GM18526 (cell line): Measurements from ENCODE around the gene GUCY1B1.

Source experiments
- POLR2A ChIP-seq: IDR thresholded peaks from 3 replicates; pipeline ENCODE4 v1.6.1; 2011; ENCODE audit not compliant: insufficient read length; ENCODE audit errors: extremely low read depth

GUCY1B1 gene

GRCh38 chr4:155749041-155749440 lies 9.8 kb upstream of the GUCY1B1 start:
- TF ChIP-seq POLR2A: no peak

GRCh38 chr4:155751569-155751968 lies 7.3 kb upstream of the GUCY1B1 start:
- TF ChIP-seq POLR2A: no peak

GRCh38 chr4:155757745-155758265 lies 1.0 kb upstream of the GUCY1B1 start:
- no peak for TF ChIP-seq POLR2A

GRCh38 chr4:155759372-155760252 lies 791 bp downstream of the GUCY1B1 start:
- TF ChIP-seq POLR2A: no peak

GRCh38 chr4:155761047-155761446 lies 2.2 kb downstream of the GUCY1B1 start:
- no peak for TF ChIP-seq POLR2A

GRCh38 chr4:155761916-155762315 lies 3.1 kb downstream of the GUCY1B1 start:
- no peak for TF ChIP-seq POLR2A

GRCh38 chr4:155762334-155762733 lies 3.5 kb downstream of the GUCY1B1 start:
- no peak for TF ChIP-seq POLR2A

GRCh38 chr4:155763551-155763950 lies 4.7 kb downstream of the GUCY1B1 start:
- no peak for TF ChIP-seq POLR2A

GRCh38 chr4:155765149-155765548 lies 6.3 kb downstream of the GUCY1B1 start:
- TF ChIP-seq POLR2A: no peak

- TF ChIP-seq POLR2A: no peak
Observed at GRCh38 chr4:155766622-155767021, 7.8 kb downstream of the GUCY1B1 start.

GRCh38 chr4:155768370-155768769 lies 9.5 kb downstream of the GUCY1B1 start:
- TF ChIP-seq POLR2A: no peak

GRCh38 chr4:155769090-155769489 lies 10.3 kb downstream of the GUCY1B1 start:
- no peak for TF ChIP-seq POLR2A

GRCh38 chr4:155772459-155773195 lies 13.8 kb downstream of the GUCY1B1 start:
- TF ChIP-seq POLR2A: no peak

- no peak for TF ChIP-seq POLR2A
Observed at GRCh38 chr4:155773196-155773800, 14.5 kb downstream of the GUCY1B1 start.

GRCh38 chr4:155774033-155774432 lies 15.2 kb downstream of the GUCY1B1 start:
- TF ChIP-seq POLR2A: no peak

GRCh38 chr4:155777971-155778735 lies 19.3 kb downstream of the GUCY1B1 start:
- TF ChIP-seq POLR2A: no peak
